ENCODE data around the gene ALDH18A1.
A peak's percentile ranks its signal among the peaks of the same experiment; 100 is the strongest.

The ALDH18A1 gene

DNA sequence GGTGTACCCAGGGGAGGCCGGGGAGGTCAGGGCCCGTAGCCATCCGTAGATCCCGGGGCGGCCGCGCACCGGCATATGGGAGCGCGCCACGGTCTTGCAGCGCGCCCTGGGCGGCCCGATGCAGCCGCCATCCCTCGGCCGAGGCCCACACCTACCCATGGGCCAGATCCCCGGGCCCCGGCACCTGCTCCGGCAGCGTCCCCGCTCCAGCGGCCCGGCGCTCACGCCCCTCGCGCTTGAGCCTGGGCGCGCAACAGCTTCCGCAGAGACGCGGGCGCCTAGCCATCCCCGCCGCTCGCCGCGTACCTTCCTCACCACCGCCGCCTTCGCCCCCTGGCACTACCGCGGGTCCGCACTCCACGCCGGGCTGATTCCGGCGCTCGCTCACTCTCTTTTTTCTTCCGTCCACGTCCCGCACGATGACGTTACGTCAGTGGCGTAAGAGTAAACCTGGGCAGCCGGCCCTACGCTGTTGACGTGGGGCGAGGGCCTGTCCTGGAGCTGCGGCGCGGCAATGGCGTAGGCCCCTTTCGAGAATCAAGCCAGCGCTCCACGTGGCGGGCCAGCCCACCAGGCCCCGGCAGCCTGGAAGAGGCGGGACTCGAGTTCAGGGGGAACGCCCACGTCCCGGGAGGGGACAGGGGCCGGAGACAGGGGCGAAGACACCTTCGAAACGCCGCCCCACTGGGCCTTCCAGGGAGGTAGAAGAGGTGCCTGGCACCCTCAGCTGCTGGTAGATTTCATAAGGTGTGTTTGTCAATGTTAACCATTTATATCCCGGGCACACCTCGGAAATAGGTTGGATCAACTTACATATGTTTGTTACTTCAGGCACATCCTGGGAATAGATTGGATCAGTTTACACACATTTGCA, at the start of gene ALDH18A1:
Gene ALDH18A1 (minus strand): TSS at position 421 of the 874 bp plus-strand sequence. CDS start 3,334 bp downstream, outside the sequence.
- Histone ChIP-seq H3K4me3 (peak within 1 kb of the TSS; percentile 90), H3K4me1 (peaks cover 25% of the 10 kb centered on the region), H3K27me3 (no peaks in the 10 kb centered on the region), H3K36me3 (peaks cover 19% of the 10 kb centered on the region), H4K20me1 (peaks cover 24% of the 10 kb centered on the region; the same call in 1 of the 2 replicates), H3K4me2 (peak within 1 kb of the TSS; percentile 88), H3K9ac (peak within 1 kb of the TSS; percentile 91), H3K27ac (peak within 1 kb of the TSS; percentile 85), H3K9me3 (peaks cover 14% of the 10 kb centered on the region)
- TF ChIP-seq Cebpa-rat (IDR thresholded peaks at IDR 0.05) = no peak

DNA sequence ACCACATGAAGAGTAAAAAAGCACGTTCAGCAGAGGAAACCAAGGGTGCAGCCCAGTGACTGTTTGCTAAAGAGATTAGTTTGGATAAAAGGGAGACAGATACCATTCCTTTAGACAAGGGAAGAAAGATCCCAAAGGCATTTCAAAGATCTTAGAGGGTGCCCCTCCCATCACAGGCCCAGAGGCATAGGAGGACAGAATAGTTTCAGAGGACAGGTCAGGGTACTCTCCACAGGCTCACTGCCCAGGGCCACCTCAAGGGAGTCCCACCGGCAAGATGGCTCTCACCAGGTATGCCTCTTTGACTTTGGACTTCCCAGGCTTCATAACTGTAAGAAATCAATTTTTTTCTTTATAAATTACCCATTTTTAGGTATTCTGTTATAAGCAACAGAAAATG, 41.9 kb upstream of the ALDH18A1 start:
- H3K36me3 ChIP-seq = no peaks in the 10 kb centered on the region
- no peak overlapping the region for H3K9ac ChIP-seq
- H3K4me2 ChIP-seq = no peak overlapping the region
- no peak overlapping the region for H3K4me3 ChIP-seq
- H3K9me3 ChIP-seq = peaks cover 11% of the 10 kb centered on the region
- no peaks in the 10 kb centered on the region for H3K4me1 ChIP-seq
- H3K27ac ChIP-seq = no peak overlapping the region
- no peaks in the 10 kb centered on the region for H3K27me3 ChIP-seq
- TF ChIP-seq Cebpa-rat (IDR thresholded peaks at IDR 0.05) = no peak
- no peaks in the 10 kb centered on the region; the same call in 1 of the 2 replicates for H4K20me1 ChIP-seq

DNA sequence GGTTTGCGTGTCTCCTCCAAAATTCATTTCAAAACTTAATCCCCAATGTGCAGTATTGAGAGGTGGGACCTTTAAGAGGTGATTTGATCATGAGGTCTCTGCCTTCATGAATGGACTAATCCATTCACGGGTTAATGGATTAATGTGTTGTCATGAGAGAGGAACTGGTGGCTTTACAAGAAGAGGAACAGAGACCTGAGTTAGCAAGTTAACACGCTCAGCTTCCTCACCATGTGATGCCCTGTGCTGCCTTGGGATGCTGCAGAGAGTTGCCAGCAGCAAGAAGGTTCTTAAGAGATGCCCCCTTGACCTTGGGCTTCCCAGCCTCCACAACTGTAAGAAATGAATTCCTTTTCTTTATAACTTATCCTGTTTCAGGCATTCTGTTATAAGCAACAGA, 40.9 kb upstream of the ALDH18A1 start:
- Histone ChIP-seq H3K9ac (no peak overlapping the region), H3K27me3 (no peaks in the 10 kb centered on the region), H3K36me3 (no peaks in the 10 kb centered on the region), H3K4me3 (no peak overlapping the region), H3K4me2 (no peak overlapping the region), H3K4me1 (peaks cover 9% of the 10 kb centered on the region), H4K20me1 (peaks cover 7% of the 10 kb centered on the region; the same call in 1 of the 2 replicates), H3K27ac (no peak overlapping the region), H3K9me3 (peaks cover 11% of the 10 kb centered on the region)
- no peak for TF ChIP-seq Cebpa-rat (IDR thresholded peaks at IDR 0.05)

DNA sequence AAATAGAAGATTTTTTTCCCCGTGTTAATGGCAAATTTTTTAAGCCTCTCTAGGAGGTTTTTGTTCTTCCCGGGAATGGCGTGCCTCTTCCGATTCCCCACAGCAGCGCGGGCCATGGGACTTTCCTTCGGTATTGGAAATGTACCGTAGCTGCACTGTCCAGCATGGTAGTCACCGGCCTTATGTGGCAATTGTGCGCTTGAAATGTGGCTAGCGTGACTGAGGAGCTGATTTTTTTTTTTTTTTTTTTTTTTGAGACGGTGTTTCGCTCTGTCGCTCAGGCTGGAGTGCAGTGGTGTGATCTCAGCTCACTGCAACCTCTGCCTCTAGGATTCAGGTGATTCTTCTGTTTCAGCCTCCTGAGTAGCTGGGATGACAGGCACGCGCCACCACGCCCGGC, 38.2 kb upstream of the ALDH18A1 start:
- TF ChIP-seq Cebpa-rat (IDR thresholded peaks at IDR 0.05) = no peak
- H3K27me3 ChIP-seq = no peaks in the 10 kb centered on the region
- no peak overlapping the region for H3K27ac ChIP-seq
- H3K4me1 ChIP-seq = peaks cover 21% of the 10 kb centered on the region
- H3K9ac ChIP-seq = no peak overlapping the region
- peaks cover 11% of the 10 kb centered on the region for H3K9me3 ChIP-seq
- peak overlapping the region; percentile 29; the same call in 1 of the 2 replicates for H3K4me2 ChIP-seq
- H3K4me3 ChIP-seq = no peak overlapping the region
- H4K20me1 ChIP-seq = peaks cover 12% of the 10 kb centered on the region; the same call in 1 of the 2 replicates
- peaks cover 25% of the 10 kb centered on the region for H3K36me3 ChIP-seq

DNA sequence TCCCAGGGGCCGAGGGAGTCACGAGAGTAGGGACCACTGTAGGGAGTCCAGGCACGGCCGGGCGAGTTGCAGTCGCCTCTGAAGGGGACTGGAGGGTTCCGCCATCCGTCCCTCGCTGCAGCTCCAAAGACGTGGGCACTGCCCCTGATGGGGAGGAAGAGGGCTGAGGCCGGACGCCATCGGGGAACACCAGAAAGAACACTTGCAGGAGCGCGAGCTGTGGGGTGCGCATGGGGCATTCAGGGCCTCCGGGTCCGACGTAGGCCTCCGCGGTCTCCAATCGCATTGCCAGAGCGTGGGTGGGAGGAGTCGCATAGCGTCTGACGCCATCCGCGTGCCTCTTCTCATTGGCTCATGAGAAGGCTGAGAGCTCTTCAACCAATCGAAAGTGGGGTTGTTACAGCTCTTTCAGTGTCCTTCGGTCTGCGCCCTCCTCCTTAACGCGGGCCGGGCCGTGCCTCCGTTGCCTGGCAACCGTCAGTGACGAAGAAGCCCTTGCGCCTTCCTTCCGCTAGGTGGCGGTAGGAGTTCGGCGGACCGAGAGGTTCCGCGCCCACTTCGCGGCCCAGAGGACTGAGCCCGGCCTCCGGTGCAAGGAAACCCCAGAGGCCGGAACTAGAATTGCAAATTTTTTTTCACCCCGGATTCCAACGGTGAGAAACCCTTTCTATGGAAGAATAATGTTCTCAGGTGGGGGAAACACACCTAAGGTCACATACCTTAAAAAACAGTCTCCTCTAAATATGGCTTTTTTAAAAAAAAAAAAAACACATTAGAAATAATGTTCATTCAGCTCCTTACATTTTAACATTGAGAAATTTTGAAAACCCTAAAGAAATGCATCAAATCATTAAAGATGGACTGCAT, 37.4 kb upstream of the ALDH18A1 start, which contains the start of gene TCTN3:
Gene TCTN3 (minus strand): TSS at position 260 of the 867 bp plus-strand sequence. CDS start 28 bp downstream, at position 232.
- Histone ChIP-seq H3K4me3 (peak within 1 kb of the TSS; percentile 88), H4K20me1 (peaks cover 20% of the 10 kb centered on the region; the same call in 1 of the 2 replicates), H3K9ac (peak within 1 kb of the TSS; percentile 87), H3K27me3 (no peaks in the 10 kb centered on the region), H3K27ac (peak within 1 kb of the TSS; percentile 62), H3K9me3 (peaks cover 6% of the 10 kb centered on the region), H3K36me3 (peaks cover 33% of the 10 kb centered on the region), H3K4me2 (peak within 1 kb of the TSS; percentile 96), H3K4me1 (peaks cover 21% of the 10 kb centered on the region)
- no peak for TF ChIP-seq Cebpa-rat (IDR thresholded peaks at IDR 0.05)

DNA sequence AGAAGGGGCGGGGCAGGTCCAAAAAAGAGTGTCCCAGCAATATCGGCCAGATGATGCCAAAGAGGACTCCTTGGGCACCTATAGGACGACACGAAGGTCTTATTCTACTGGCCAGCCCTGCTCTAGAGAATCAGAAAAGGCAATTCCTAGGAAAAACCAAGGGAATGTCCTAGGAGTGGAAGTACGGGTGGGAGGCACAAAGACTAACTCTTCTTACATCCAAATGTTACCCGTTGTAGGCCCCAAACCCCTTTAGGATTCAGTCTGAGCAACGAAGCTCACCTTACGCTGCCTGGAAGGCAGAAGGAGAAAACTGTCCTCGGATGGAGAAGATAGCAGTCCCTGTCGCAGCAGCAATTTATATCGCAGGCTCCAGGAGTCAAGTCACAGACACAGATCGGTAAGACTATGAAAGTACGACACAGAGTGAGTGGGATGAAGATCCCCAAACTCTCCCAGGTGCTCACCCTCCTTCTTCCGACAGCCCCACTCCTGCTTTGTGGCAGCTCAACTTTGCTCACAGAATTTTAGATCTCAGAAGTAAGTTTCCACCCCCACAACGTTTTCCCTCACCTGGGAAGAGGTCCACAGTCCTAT, 36.7 kb upstream of the ALDH18A1 start:
- no peaks in the 10 kb centered on the region for H3K27me3 ChIP-seq
- H3K4me3 ChIP-seq = peak overlapping the region; percentile 88
- peak overlapping the region; percentile 96 for H3K4me2 ChIP-seq
- H3K27ac ChIP-seq = peak overlapping the region; percentile 62
- H4K20me1 ChIP-seq = peaks cover 20% of the 10 kb centered on the region; the same call in 1 of the 2 replicates
- H3K9me3 ChIP-seq = peaks cover 1% of the 10 kb centered on the region; the same call in 1 of the 2 replicates
- peaks cover 39% of the 10 kb centered on the region for H3K36me3 ChIP-seq
- H3K4me1 ChIP-seq = peaks cover 21% of the 10 kb centered on the region
- TF ChIP-seq Cebpa-rat (IDR thresholded peaks at IDR 0.05) = no peak
- H3K9ac ChIP-seq = peak overlapping the region; percentile 87

DNA sequence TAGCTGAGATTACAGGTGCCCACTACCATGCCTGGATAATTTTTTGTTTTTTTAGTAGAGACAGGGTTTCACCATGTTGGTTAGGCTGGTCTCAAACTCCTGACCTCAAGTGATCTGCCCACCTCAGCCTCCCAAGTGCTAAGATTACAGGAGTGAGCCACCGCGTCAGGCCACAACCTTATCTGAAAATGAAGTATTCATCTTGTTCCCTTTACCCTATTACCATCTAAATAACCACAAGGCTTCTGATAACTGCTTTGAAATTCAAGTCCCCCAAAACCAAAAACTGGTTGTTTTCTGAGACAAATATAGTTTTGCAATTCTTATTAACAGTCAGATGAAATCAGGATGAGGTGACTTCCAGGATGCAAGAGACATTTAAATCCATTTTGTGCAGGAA, 34.8 kb upstream of the ALDH18A1 start:
- H3K9me3 ChIP-seq = no peaks in the 10 kb centered on the region
- H3K27me3 ChIP-seq = no peaks in the 10 kb centered on the region
- 0 out of 2 replicates have a peak overlapping the region, but pooled peaks have one; percentile 87 for H3K9ac ChIP-seq
- H3K4me1 ChIP-seq = peaks cover 21% of the 10 kb centered on the region
- H3K36me3 ChIP-seq = peaks cover 58% of the 10 kb centered on the region
- no peak for TF ChIP-seq Cebpa-rat (IDR thresholded peaks at IDR 0.05)
- H3K27ac ChIP-seq = no peak overlapping the region
- H3K4me3 ChIP-seq = no peak overlapping the region
- H4K20me1 ChIP-seq = peaks cover 20% of the 10 kb centered on the region; the same call in 1 of the 2 replicates
- H3K4me2 ChIP-seq = peak overlapping the region; percentile 96; the same call in 1 of the 2 replicates

DNA sequence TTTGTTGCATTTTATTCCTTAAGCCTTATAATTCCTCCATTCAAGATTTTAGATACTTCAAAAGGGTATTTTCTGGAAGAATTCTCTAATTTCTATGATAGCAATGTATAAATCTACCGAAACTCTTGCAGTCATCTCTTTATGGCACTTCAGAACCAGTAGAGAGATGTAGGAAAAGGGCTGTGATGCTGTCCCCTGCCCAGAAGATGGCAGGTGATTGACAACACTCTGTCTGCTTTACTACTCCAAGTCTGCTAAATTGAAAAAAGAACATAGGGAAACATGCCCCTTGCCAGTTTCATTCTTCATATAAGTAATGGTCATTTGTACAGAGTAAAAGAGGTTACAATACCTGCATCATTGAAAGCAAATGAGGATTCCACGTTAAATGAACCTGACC, 32.1 kb upstream of the ALDH18A1 start:
- Histone ChIP-seq H3K36me3 (peaks cover 84% of the 10 kb centered on the region), H4K20me1 (peaks cover 20% of the 10 kb centered on the region; the same call in 1 of the 2 replicates), H3K9ac (no peak overlapping the region), H3K27me3 (no peaks in the 10 kb centered on the region), H3K27ac (no peak overlapping the region), H3K4me3 (no peak overlapping the region), H3K9me3 (no peaks in the 10 kb centered on the region), H3K4me2 (no peak overlapping the region), H3K4me1 (peaks cover 21% of the 10 kb centered on the region)
- TF ChIP-seq Cebpa-rat (IDR thresholded peaks at IDR 0.05) = no peak

DNA sequence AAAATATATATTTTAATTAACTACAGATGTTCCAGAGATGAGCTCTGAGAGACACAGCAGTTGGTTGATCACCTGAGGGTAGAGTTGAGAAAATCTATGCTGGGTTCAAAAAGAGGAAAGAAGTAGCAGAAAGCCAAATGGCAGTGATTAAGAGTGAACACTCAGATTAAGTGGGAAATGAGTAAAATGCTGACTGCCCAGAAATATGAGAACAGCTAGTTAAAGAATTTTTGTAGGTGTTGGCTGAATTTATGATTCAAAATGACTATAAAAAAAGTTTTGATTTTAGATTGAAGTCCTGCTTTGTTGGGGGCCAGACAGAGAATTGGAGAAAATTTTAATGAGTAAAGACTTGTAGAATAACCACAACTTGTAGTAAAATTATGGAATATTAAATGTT, 27.5 kb upstream of the ALDH18A1 start:
- H3K4me3 ChIP-seq = no peak overlapping the region
- H4K20me1 ChIP-seq = peaks cover 1% of the 10 kb centered on the region; the same call in 1 of the 2 replicates
- TF ChIP-seq Cebpa-rat (IDR thresholded peaks at IDR 0.05) = no peak
- no peak overlapping the region for H3K27ac ChIP-seq
- H3K27me3 ChIP-seq = no peaks in the 10 kb centered on the region
- no peaks in the 10 kb centered on the region for H3K4me1 ChIP-seq
- H3K4me2 ChIP-seq = no peak overlapping the region
- no peak overlapping the region for H3K9ac ChIP-seq
- H3K9me3 ChIP-seq = no peaks in the 10 kb centered on the region
- H3K36me3 ChIP-seq = peaks cover 98% of the 10 kb centered on the region
